ENCODE results near the gene CD300H. TPM values are rescaled to one million over a fixed set of nuclear protein-coding genes. Genes with fewer than 3 reads are reported as not detected.

The CD300H gene
- total RNA-seq, 1 donor from 2014 or later = not detected

DNA sequence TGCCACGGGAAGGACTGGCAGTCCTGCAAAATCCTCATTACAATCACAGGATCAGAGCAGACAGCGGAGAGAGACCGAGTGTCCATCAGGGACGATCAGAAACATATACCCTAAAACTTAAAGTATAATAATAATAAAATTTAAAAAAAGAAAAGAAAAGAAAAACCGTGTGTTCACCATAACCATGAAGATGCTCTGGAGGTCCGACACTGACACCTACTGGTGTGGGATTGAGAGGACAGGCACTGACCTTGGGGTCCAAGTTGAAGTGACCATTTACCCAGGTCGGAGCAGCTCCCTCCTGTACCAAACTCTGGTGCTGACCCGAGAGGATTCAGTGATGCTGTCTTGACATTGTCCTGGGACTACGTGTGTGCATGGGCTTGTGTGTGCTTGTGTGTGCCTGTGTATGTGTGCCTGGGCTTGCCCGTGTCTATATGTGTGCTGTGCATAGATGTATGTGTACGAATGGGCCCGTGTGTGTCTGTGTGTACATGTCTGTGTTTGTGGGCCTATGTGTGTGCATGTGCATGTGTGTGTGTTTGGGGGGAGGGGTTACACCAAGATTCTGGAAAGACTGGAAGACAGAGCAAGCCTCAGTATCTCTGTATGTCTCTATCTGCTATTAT lies 34.7 kb upstream of the CD300H start:
- no peak overlapping the region for H3K27ac Mint-ChIP-seq (ENCODE audit: unreplicated experiment)

DNA sequence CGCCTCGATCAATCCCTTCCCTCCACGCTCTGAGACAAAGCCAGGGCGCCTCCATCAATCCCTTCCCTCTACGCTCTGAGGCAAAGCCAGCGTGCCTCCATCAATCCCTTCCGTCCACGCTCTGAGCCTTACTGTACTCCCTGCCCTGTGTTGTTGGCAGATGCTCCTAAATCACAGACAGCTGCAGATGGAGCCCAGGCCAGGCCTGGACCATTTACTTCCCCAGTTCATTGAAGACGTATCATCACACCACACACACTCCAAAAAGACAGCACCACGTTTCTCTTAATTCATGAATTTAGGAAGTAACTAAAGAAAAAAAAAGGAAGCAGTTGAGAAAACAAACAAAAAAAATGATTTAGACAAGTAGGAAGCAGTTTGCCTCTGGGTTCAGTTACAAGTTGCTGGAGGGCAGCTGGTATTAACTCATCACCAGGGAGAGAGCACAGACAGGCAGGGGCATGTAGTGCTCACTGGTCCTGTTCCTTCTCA lies 32.2 kb upstream of the CD300H start:
- Mint-ChIP-seq H3K27me3 (ENCODE audit: low read depth, unreplicated experiment) (peaks cover 74% of the 10 kb centered on the region), H3K36me3 (ENCODE audit: low read depth, unreplicated experiment) (no peaks in the 10 kb centered on the region), H3K4me3 (ENCODE audit: unreplicated experiment) (no peak overlapping the region), H3K9me3 (ENCODE audit: unreplicated experiment) (no peaks in the 10 kb centered on the region), H3K27ac (ENCODE audit: unreplicated experiment) (peak overlapping the region; percentile 54), H3K4me1 (ENCODE audit: low read depth, unreplicated experiment) (peaks cover 7% of the 10 kb centered on the region)
- FAIRE-seq (no peak), DNase-seq (ENCODE audit: low read depth) (no peak)
- no peaks in the 10 kb centered on the region for H3K79me2 ChIP-seq (ENCODE audit: insufficient read depth, low read length)
- no peak overlapping the region for H3K4me3 ChIP-seq (ENCODE audit: insufficient read depth, low read depth, low read length)
- H4K20me1 ChIP-seq (ENCODE audit: insufficient read depth, low read length) = no peaks in the 10 kb centered on the region
- no peak overlapping the region for H3K4me2 ChIP-seq (ENCODE audit: low read length)
- H3K9ac ChIP-seq (ENCODE audit: low read length) = no peak overlapping the region
- H3K4me1 ChIP-seq (ENCODE audit: insufficient read depth, low read length) = no peaks in the 10 kb centered on the region
- no peaks in the 10 kb centered on the region for H3K9me3 ChIP-seq (ENCODE audit: insufficient read depth, low read depth, low read length)
- no peak overlapping the region for H2AFZ ChIP-seq (ENCODE audit: low read depth, low read length)
- H3K36me3 ChIP-seq (ENCODE audit: insufficient read depth, low read length) = no peaks in the 10 kb centered on the region
- H3K27ac ChIP-seq (ENCODE audit: low read depth, low read length) = no peak overlapping the region
- TF ChIP-seq EZH2 (IDR thresholded peaks at IDR 0.05; ENCODE audit: insufficient read depth, low read length) = no peak
- TF ChIP-seq, protein P1, sequence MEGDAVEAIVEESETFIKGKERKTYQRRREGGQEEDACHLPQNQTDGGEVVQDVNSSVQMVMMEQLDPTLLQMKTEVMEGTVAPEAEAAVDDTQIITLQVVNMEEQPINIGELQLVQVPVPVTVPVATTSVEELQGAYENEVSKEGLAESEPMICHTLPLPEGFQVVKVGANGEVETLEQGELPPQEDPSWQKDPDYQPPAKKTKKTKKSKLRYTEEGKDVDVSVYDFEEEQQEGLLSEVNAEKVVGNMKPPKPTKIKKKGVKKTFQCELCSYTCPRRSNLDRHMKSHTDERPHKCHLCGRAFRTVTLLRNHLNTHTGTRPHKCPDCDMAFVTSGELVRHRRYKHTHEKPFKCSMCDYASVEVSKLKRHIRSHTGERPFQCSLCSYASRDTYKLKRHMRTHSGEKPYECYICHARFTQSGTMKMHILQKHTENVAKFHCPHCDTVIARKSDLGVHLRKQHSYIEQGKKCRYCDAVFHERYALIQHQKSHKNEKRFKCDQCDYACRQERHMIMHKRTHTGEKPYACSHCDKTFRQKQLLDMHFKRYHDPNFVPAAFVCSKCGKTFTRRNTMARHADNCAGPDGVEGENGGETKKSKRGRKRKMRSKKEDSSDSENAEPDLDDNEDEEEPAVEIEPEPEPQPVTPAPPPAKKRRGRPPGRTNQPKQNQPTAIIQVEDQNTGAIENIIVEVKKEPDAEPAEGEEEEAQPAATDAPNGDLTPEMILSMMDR (IDR thresholded peaks at IDR 0.05; ENCODE audit: insufficient read depth, low read depth, low read length) = no peak
- H3K27me3 ChIP-seq (ENCODE audit: insufficient read depth, low read length) = peaks cover 13% of the 10 kb centered on the region

More for the DNA sequence above, 34.7 kb upstream of the CD300H start:
- FAIRE-seq (no peak), DNase-seq (ENCODE audit: low read depth) (no peak)
- Histone ChIP-seq H3K9ac (ENCODE audit: low read length) (no peak overlapping the region), H3K27ac (ENCODE audit: low read depth, low read length) (no peak overlapping the region), H2AFZ (ENCODE audit: low read depth, low read length) (no peak overlapping the region), H3K4me2 (ENCODE audit: low read length) (no peak overlapping the region), H3K36me3 (ENCODE audit: insufficient read depth, low read length) (no peaks in the 10 kb centered on the region), H3K9me3 (ENCODE audit: insufficient read depth, low read depth, low read length) (no peaks in the 10 kb centered on the region), H4K20me1 (ENCODE audit: insufficient read depth, low read length) (no peaks in the 10 kb centered on the region), H3K4me1 (ENCODE audit: insufficient read depth, low read length) (no peaks in the 10 kb centered on the region), H3K27me3 (ENCODE audit: insufficient read depth, low read length) (peaks cover 13% of the 10 kb centered on the region), H3K4me3 (ENCODE audit: insufficient read depth, low read depth, low read length) (no peak overlapping the region), H3K79me2 (ENCODE audit: insufficient read depth, low read length) (no peaks in the 10 kb centered on the region)
- H3K4me3 Mint-ChIP-seq (ENCODE audit: unreplicated experiment) = no peak overlapping the region
- peaks cover 65% of the 10 kb centered on the region for H3K27me3 Mint-ChIP-seq (ENCODE audit: low read depth, unreplicated experiment)
- H3K4me1 Mint-ChIP-seq (ENCODE audit: low read depth, unreplicated experiment) = peaks cover 17% of the 10 kb centered on the region
- no peaks in the 10 kb centered on the region for H3K36me3 Mint-ChIP-seq (ENCODE audit: low read depth, unreplicated experiment)
- TF ChIP-seq, protein P1 (IDR thresholded peaks at IDR 0.05; ENCODE audit: insufficient read depth, low read depth, low read length) = peak; percentile 57
- no peak for TF ChIP-seq EZH2 (IDR thresholded peaks at IDR 0.05; ENCODE audit: insufficient read depth, low read length)
- peaks cover 6% of the 10 kb centered on the region for H3K9me3 Mint-ChIP-seq (ENCODE audit: unreplicated experiment)

DNA sequence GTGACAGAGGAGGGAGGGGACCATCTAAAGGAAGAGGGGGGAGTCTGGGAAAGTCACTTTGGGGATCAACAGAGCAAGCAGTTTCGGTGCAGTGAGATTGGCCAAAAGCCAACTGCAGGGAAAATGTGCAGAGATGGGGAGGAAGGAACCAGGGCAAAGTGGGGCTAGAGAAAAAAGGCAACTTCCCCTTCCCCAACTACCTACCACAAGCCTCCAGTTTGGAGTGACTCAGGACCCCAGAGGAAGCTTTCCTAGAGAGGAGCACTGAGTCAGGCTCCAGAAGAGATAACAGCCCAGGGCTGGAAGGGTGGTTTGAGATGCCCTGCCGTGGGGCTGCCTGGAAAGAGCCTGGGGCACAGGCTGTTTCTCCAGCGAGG lies 31.7 kb upstream of the CD300H start:
- Histone ChIP-seq H3K79me2 (ENCODE audit: insufficient read depth, low read length) (no peaks in the 10 kb centered on the region), H3K4me2 (ENCODE audit: low read length) (no peak overlapping the region), H3K27me3 (ENCODE audit: insufficient read depth, low read length) (peaks cover 13% of the 10 kb centered on the region), H3K4me3 (ENCODE audit: insufficient read depth, low read depth, low read length) (no peak overlapping the region), H3K9me3 (ENCODE audit: insufficient read depth, low read depth, low read length) (no peaks in the 10 kb centered on the region), H3K4me1 (ENCODE audit: insufficient read depth, low read length) (no peaks in the 10 kb centered on the region), H2AFZ (ENCODE audit: low read depth, low read length) (no peak overlapping the region), H3K36me3 (ENCODE audit: insufficient read depth, low read length) (no peaks in the 10 kb centered on the region), H3K9ac (ENCODE audit: low read length) (no peak overlapping the region), H3K27ac (ENCODE audit: low read depth, low read length) (no peak overlapping the region), H4K20me1 (ENCODE audit: insufficient read depth, low read length) (no peaks in the 10 kb centered on the region)
- Mint-ChIP-seq H3K4me1 (ENCODE audit: low read depth, unreplicated experiment) (peaks cover 7% of the 10 kb centered on the region), H3K36me3 (ENCODE audit: low read depth, unreplicated experiment) (no peaks in the 10 kb centered on the region), H3K4me3 (ENCODE audit: unreplicated experiment) (no peak overlapping the region), H3K9me3 (ENCODE audit: unreplicated experiment) (no peaks in the 10 kb centered on the region), H3K27me3 (ENCODE audit: low read depth, unreplicated experiment) (peaks cover 73% of the 10 kb centered on the region), H3K27ac (ENCODE audit: unreplicated experiment) (no peak overlapping the region)
- TF ChIP-seq, protein P1 (IDR thresholded peaks at IDR 0.05; ENCODE audit: insufficient read depth, low read depth, low read length) = no peak
- DNase-seq (ENCODE audit: low read depth) = no peak
- no peak for FAIRE-seq
